Ascending aorta (tissue), 2 donors: ENCODE results near the gene AHSP. TPM values are rescaled to one million over a fixed set of nuclear protein-coding genes. Genes with fewer than 3 reads are reported as not detected.
"Not testable (repeated sequence)": the region's sequence is repeated elsewhere in the genome, so short reads cannot be mapped to it uniquely, and the experiment has no call there.

ENCODE experiments used
- DNase-seq, 2 donors: peaks; one replicate each; pipeline ENCODE4 v3.0.0-alpha.2; 2019; ENCODE audit warnings: low spot score in 2 of 2
- H3K27ac ChIP-seq, 2 donors: fragments of 200-600 bp; sonication (generic); one replicate each; pipeline ENCODE4 v1.5.1; 2016 to 2017; ENCODE audit warnings: mild to moderate bottlenecking in 1 of 2
- H3K27me3 ChIP-seq: fragments of 200-600 bp; sonication (generic); one replicate; pipeline ENCODE4 v1.5.1; 2017
- H3K36me3 ChIP-seq, 2 donors: fragments of 200-600 bp; sonication (generic); one replicate each; pipeline ENCODE4 v1.5.1; 2016
- H3K4me1 ChIP-seq, 2 donors: fragments of 200-600 bp; sonication (generic); one replicate each; pipeline ENCODE4 v1.5.1; 2016 to 2017; ENCODE audit warnings: mild to moderate bottlenecking in 1 of 2
- H3K4me3 ChIP-seq, 2 donors: fragments of 200-600 bp; sonication (generic); one replicate each; pipeline ENCODE4 v1.5.1; 2016 to 2017; ENCODE audit warnings: mild to moderate bottlenecking in 1 of 2
- H3K9me3 ChIP-seq, 2 donors: fragments of 200-600 bp; sonication (generic); one replicate each; pipeline ENCODE4 v1.5.1; 2016
- CTCF ChIP-seq, 3 experiments: fragments of 200-600 bp in 2 of 3; fragments of 450-650 bp in 1 of 3; sonication (generic) in 2 of 3; IDR thresholded peaks; one replicate each; pipeline ENCODE4 v1.5.1; 2016 to 2019; ENCODE audit warnings: antibody characterized with exemption in 3 of 3, mild to moderate bottlenecking in 1 of 3, moderate library complexity in 1 of 3
- intact Hi-C: fragments of 100-400 bp; cut with DNase I; formaldehyde crosslinking; loops from one replicate; pipeline ENCODE4 v1.15.1; 2023
- total RNA-seq: library from RNA; depleted of rRNA; stranded (reverse); fragments of >200 nt; gene quantifications from one replicate; pipeline ENCODE4 v1.1.0, GENCODE V29; 2016

The AHSP gene
- total RNA-seq, 1 donor from 2014 or later: not detected

GRCh38 chr16:31502981-31503380, 24.7 kb upstream of the AHSP start:
- Histone ChIP-seq H3K9me3 (no peaks in the 10 kb centered on the region), H3K4me3 (no peak overlapping the region), H3K36me3 (peaks cover 24 to 37% of the 10 kb centered on the region in 2 donors), H3K27me3 (no peaks in the 10 kb centered on the region), H3K4me1 (peaks cover 5 to 23% of the 10 kb centered on the region in 2 donors), H3K27ac (peak overlapping the region in 1 of 2 donors; percentile 15)
- no peak for DNase-seq
- no peak for TF ChIP-seq CTCF (IDR thresholded peaks at IDR 0.05)
- intact Hi-C loops: loop anchor here (10.0 kb wide), 1 partner anchor 372 kb away; the partner anchor contains the start of gene ZNF267

DNA sequence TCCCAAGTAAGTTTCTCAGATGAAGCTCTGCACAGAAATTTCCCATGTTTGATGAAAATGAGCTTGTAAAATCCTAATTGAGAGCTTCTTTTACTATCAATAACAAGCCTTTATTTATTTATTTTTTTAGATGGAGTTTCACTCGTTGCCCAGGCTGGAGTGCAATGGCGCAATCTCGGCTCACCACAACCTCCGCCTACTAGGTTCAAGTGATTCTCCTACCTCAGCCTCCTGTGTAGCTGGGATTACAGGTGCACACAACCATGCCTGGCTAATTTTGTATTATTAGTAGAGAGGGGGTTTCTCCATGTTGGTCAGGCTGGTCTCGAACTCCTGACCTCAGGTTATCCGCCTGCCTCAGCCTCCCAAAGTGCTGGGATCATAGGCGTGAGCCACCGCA, 24.1 kb upstream of the AHSP start:
- not testable (repeated sequence) for H3K4me3 ChIP-seq, H3K9me3 ChIP-seq, H3K27me3 ChIP-seq, H3K27ac ChIP-seq, DNase-seq
- intact Hi-C loops: loop anchor here (10.0 kb wide), 1 partner anchor 371 kb away; the partner anchor contains the start of gene ZNF267
- H3K4me1 ChIP-seq: peaks cover 5 to 23% of the 10 kb centered on the region in 2 donors
- H3K36me3 ChIP-seq: peaks cover 19 to 32% of the 10 kb centered on the region in 2 donors

- intact Hi-C loops: loop anchor here (10.0 kb wide), 1 partner anchor 371 kb away; the partner anchor contains the start of gene ZNF267
- no peaks in the 10 kb centered on the region for H3K27me3 ChIP-seq
- peaks cover 5 to 24% of the 10 kb centered on the region in 2 donors for H3K4me1 ChIP-seq
- peaks cover 13 to 26% of the 10 kb centered on the region in 2 donors for H3K36me3 ChIP-seq
- H3K4me3 ChIP-seq: no peak overlapping the region
- H3K9me3 ChIP-seq: no peaks in the 10 kb centered on the region
- DNase-seq: no peak
- no peak overlapping the region for H3K27ac ChIP-seq
- TF ChIP-seq CTCF (IDR thresholded peaks at IDR 0.05): no peak
Measured at GRCh38 chr16:31504159-31504558, 23.5 kb upstream of the AHSP start.

DNA sequence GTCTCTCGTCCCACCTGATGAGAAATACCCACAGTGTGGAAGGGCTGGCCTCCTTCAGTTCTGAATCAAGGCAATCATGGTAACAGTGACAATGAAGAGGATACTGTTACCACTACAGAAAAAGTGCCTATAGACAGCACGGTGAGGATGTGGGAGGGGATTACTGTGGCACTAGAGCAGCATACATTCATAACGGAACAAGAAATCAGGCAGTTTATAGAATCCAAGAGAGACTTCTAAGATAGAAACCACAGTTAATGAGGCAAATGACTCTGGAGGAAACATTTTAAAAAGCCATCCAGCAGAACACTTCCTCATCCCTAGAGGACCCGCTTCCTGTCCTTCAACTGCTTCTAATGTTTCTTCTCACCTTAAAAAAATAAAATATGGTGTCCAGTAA, 22.2 kb upstream of the AHSP start:
- H3K4me1 ChIP-seq: peaks cover 5 to 29% of the 10 kb centered on the region in 2 donors

DNA sequence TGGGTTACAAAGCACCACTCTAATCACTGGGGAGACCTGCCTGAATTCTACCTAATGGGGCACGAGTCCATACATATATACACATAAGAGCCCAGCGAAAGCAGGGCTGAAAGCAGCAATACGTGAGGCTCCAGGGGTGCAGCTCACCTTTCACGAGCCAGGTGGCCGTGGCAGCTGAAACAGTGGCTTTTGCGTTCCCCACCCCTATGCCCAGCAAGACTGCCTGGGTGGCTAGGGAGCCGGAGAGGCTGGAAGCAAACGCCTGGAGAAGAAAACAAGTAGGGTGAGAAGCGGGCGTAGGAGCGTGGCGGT, 20.1 kb upstream of the AHSP start:
- Histone ChIP-seq H3K36me3 (peaks cover 0 to 11% of the 10 kb centered on the region in 2 donors), H3K4me3 (peak overlapping the region; percentile 95 to 97), H3K27me3 (no peaks in the 10 kb centered on the region), H3K4me1 (peaks cover 5 to 29% of the 10 kb centered on the region in 2 donors), H3K9me3 (no peaks in the 10 kb centered on the region), H3K27ac (peak overlapping the region; percentile 96 to 97)
- intact Hi-C loops: loop anchor here (5.0 to 10.0 kb wide), 4 partner anchors 50 to 367 kb away; partner anchors contain the start of genes ARMC5, FUS and ZNF267
- TF ChIP-seq CTCF (IDR thresholded peaks at IDR 0.05): no peak
- DNase-seq: no peak

More for the DNA sequence above, 22.2 kb upstream of the AHSP start:
- intact Hi-C loops: loop anchor here (5.0 to 10.0 kb wide), 4 partner anchors 48 to 369 kb away; partner anchors contain the start of genes ARMC5, FUS and ZNF267
- Histone ChIP-seq H3K4me3 (no peak overlapping the region), H3K9me3 (no peaks in the 10 kb centered on the region), H3K27me3 (no peaks in the 10 kb centered on the region), H3K36me3 (peaks cover under 1 to 12% of the 10 kb centered on the region in 2 donors), H3K27ac (no peak overlapping the region)
- TF ChIP-seq CTCF (IDR thresholded peaks at IDR 0.05): no peak
- DNase-seq: no peak

DNA sequence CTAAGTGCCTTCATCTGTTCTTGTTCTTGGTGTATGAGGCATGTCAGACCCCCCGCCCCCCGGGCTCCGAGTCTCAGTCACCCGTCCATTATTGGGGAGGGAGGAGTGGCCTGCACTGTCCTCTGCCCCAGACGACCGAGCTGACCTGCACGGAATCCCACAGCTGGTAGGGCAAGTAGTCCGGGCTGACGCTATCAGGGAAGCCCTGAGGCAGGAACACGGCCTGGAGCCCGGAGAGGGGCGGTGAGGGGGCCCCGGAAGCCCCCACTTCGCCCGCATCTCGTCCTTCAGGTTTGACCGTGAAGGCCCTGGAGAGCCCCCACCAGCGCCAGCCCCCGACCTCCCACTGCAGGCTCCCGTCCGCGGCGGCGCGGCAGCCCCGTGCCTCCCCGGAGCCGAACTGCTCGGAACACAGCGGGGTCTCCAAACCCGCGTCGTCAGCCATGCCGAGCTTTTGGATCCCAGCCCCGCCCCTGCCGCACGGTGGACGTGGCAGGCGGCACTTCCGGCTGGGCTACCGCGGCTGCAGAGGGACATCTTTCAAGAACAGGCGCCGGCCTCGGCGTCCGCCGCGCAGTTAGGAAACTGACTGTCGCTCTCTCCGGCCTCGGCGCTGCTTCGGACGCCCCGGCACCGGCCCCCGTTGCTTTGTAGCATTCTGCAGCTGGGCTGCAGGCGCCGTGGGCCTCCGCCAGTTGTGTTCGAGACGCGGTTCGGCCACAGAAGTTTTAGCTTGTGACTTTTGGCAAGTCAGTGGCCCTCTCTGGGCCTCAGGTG, 19.6 kb upstream of the AHSP start, which contains the start of gene RUSF1:
RUSF1 (minus strand) TSS at position 463 of the 777 bp plus-strand sequence; CDS start at position 445, 18 bp downstream.
- Histone ChIP-seq H3K36me3 (peaks cover 0 to 11% of the 10 kb centered on the region in 2 donors), H3K4me3 (peak within 1 kb of the TSS; percentile 95 to 97), H3K4me1 (peaks cover 5 to 24% of the 10 kb centered on the region in 2 donors), H3K27ac (peak within 1 kb of the TSS; percentile 96 to 97), H3K27me3 (no peaks in the 10 kb centered on the region), H3K9me3 (no peaks in the 10 kb centered on the region)
- peak; percentile 67 to 96 for DNase-seq
- TF ChIP-seq CTCF (IDR thresholded peaks at IDR 0.05): no peak
- intact Hi-C loops: loop anchor here (1.0 to 10.0 kb wide), 5 partner anchors 36 to 367 kb away; partner anchors contain the start of genes ARMC5, FUS, TGFB1I1 and ZNF267
